HG03095 (cell line): Measurements from ENCODE around the gene USH1C.

ENCODE experiments used
- ATAC-seq: cut with Tn5 transposase; IDR thresholded peaks from one replicate; pipeline ENCODE4 v1.9.1; 2021; ENCODE audit warnings: moderate library complexity; ENCODE audit not compliant: unreplicated experiment

Gene USH1C

GRCh38 chr11:17528906-17529843 lies 15.0 kb downstream of the USH1C start:
- no peak for ATAC-seq

- ATAC-seq, result peak; percentile 75
Observed at GRCh38 chr11:17528181-17528691, 16.0 kb downstream of the USH1C start.

- no peak for ATAC-seq
Observed at GRCh38 chr11:17527628-17527995, 16.6 kb downstream of the USH1C start.

GRCh38 chr11:17526931-17527627 lies 17.1 kb downstream of the USH1C start:
- no peak for ATAC-seq

GRCh38 chr11:17526326-17526725 lies 17.9 kb downstream of the USH1C start:
- ATAC-seq, result no peak

- no peak for ATAC-seq
Observed at GRCh38 chr11:17525570-17525969, 18.6 kb downstream of the USH1C start.

GRCh38 chr11:17524221-17524620 lies 20.0 kb downstream of the USH1C start:
- ATAC-seq, result no peak

- no peak for ATAC-seq
Observed at GRCh38 chr11:17522655-17523054, 21.6 kb downstream of the USH1C start.

- ATAC-seq, result no peak
Observed at GRCh38 chr11:17521106-17521900, 22.9 kb downstream of the USH1C start.

- ATAC-seq, result no peak
Observed at GRCh38 chr11:17519061-17519885, 24.9 kb downstream of the USH1C start.

GRCh38 chr11:17518366-17518765 lies 25.9 kb downstream of the USH1C start:
- ATAC-seq, result no peak

GRCh38 chr11:17517186-17517585 lies 27.0 kb downstream of the USH1C start:
- no peak for ATAC-seq

GRCh38 chr11:17516551-17517150 lies 27.6 kb downstream of the USH1C start:
- no peak for ATAC-seq

GRCh38 chr11:17515443-17516176 lies 28.6 kb downstream of the USH1C start:
- ATAC-seq, result no peak

- no peak for ATAC-seq
Observed at GRCh38 chr11:17514476-17514875, 29.7 kb downstream of the USH1C start.

- ATAC-seq, result no peak
Observed at GRCh38 chr11:17513853-17514252, 30.4 kb downstream of the USH1C start.

GRCh38 chr11:17512101-17512500 lies 32.1 kb downstream of the USH1C start:
- no peak for ATAC-seq

- ATAC-seq, result no peak
Observed at GRCh38 chr11:17511571-17511970, 32.6 kb downstream of the USH1C start.

GRCh38 chr11:17510507-17511206 lies 33.6 kb downstream of the USH1C start:
- ATAC-seq, result no peak
